Gastroesophageal sphincter (tissue), 3 donors: ENCODE measurements around the gene VHLL.

Experiments
- CTCF ChIP-seq, 4 experiments: fragments of 200-600 bp in 2 of 4; fragments of 450-650 bp in 2 of 4; sonication (generic) in 1 of 4; IDR thresholded peaks; one replicate each; pipeline ENCODE4 v1.5.1; 2017 to 2019; ENCODE audit warnings: antibody characterized with exemption in 4 of 4, mild to moderate bottlenecking in 2 of 4, moderate library complexity in 2 of 4
- EP300 ChIP-seq: sonication (generic); formaldehyde crosslinking; IDR thresholded peaks from one replicate; pipeline ENCODE4 v1.6.1; 2017; ENCODE audit warnings: antibody characterized with exemption, mild to moderate bottlenecking

GRCh38 chr1:156344409-156344808 is 45.3 kb upstream of the VHLL start:
- no peak for TF ChIP-seq CTCF (IDR thresholded peaks at IDR 0.05)
- no peak for TF ChIP-seq EP300
